GM15510 (cell line): ENCODE data around the gene KCNMB1.

ENCODE experiments used
- POLR2A ChIP-seq: IDR thresholded peaks from 3 replicates; pipeline ENCODE4 v1.6.1; 2011; ENCODE audit warnings: borderline replicate concordance; ENCODE audit not compliant: insufficient read length; ENCODE audit errors: extremely low read depth

KCNMB1 gene

GRCh38 chr5:170388818-170389549, at the start of gene KCNMB1:
Gene KCNMB1 (minus strand): TSS chr5:170389367. CDS start chr5:170385447, 3,920 bp downstream.
- no peak for TF ChIP-seq POLR2A

GRCh38 chr5:170438581-170438980, 49.4 kb upstream of the KCNMB1 start:
- no peak for TF ChIP-seq POLR2A

- TF ChIP-seq POLR2A = no peak
These were observed 48.6 kb upstream of the KCNMB1 start for GRCh38 chr5:170437621-170438375.

- no peak for TF ChIP-seq POLR2A
These were observed 47.2 kb upstream of the KCNMB1 start for GRCh38 chr5:170436335-170436734.

GRCh38 chr5:170434966-170435605, 45.9 kb upstream of the KCNMB1 start:
- TF ChIP-seq POLR2A = no peak

- TF ChIP-seq POLR2A = no peak
These were observed 43.5 kb upstream of the KCNMB1 start for GRCh38 chr5:170432669-170433068.

GRCh38 chr5:170431571-170431970, 42.4 kb upstream of the KCNMB1 start:
- TF ChIP-seq POLR2A = no peak

GRCh38 chr5:170430866-170431437, 41.8 kb upstream of the KCNMB1 start:
- no peak for TF ChIP-seq POLR2A

- no peak for TF ChIP-seq POLR2A
These were observed 41.1 kb upstream of the KCNMB1 start for GRCh38 chr5:170430256-170430655.

- TF ChIP-seq POLR2A = no peak
These were observed 39.8 kb upstream of the KCNMB1 start for GRCh38 chr5:170429014-170429413.

GRCh38 chr5:170427672-170428236, 38.6 kb upstream of the KCNMB1 start:
- TF ChIP-seq POLR2A = no peak

GRCh38 chr5:170426786-170427185, 37.6 kb upstream of the KCNMB1 start:
- no peak for TF ChIP-seq POLR2A

- no peak for TF ChIP-seq POLR2A
These were observed 37.1 kb upstream of the KCNMB1 start for GRCh38 chr5:170426149-170426767.

- TF ChIP-seq POLR2A = no peak
These were observed 36.6 kb upstream of the KCNMB1 start for GRCh38 chr5:170425731-170426130.

GRCh38 chr5:170424629-170425028, 35.5 kb upstream of the KCNMB1 start:
- TF ChIP-seq POLR2A = no peak

GRCh38 chr5:170423692-170424091, 34.5 kb upstream of the KCNMB1 start:
- no peak for TF ChIP-seq POLR2A
